HL-60/S4 treated with retinoic acid at 250 ng/mL for 4 days and 3 days (cell line): ENCODE measurements around the gene PDPK1.

Source experiments
- in situ Hi-C: fragments of 300-500 bp; cut with MboI; formaldehyde crosslinking; loops from 2 replicates; pipeline ENCODE4 v1.7.0; 2022; ENCODE audit warnings: low sequenced_read_pairs

The PDPK1 gene

DNA sequence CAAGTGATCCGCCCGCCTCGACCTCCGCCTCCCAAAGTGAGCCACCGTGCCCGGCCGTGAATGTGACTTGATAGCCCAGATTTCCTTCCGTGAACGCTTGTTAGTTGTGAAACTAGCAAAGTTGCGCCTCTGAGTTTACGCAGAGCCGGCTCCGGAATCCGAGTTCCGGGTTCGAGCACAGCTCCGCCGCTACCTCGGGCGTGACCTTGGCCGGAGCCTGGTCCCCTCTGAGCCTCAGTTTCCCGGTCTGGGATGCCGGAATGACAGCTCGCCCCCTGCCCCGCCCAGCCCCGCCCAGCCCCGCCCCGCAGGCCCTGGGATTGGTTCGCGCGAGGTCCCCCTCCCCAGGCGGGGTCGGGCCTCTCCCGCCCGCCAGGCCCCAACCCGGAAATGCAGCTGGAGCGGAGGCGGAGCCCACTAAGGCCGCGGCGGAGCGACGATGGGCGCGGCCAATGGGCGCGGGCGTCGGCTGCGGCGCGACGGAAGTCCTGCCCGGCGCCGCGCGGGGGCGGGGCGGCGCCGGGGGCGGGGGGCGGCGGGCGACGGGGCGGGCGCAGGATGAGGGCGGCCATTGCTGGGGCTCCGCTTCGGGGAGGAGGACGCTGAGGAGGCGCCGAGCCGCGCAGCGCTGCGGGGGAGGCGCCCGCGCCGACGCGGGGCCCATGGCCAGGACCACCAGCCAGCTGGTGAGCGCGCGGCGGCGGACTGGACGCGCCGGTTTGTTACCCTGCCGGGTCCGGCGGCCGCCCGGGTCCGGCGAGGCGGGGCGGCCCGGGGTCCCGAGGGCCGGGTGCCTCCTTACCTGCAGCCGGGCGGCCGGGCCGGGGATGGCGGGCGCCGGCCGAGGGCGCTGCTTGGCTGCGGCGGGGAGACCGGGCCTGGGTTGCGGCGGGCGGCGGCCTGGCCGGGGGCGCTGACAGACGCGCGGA lies at the start of gene PDPK1:
Gene PDPK1, plus strand, starts transcription at position 571 of the 929 bp plus-strand sequence. Its CDS starts 92 bp downstream, at position 663.
- in situ Hi-C loops = no loop called here

GRCh38 chr16:2489581-2489980 lies 48.2 kb upstream of the PDPK1 start:
- in situ Hi-C loops = loop anchor here (10.0 to 25.0 kb wide), 2 partner anchors 65 to 477 kb away; partner anchors contain the start of genes CCNF, NPW and ZNF598

- in situ Hi-C loops = loop anchor here (25.0 kb wide), 1 partner anchor 478 kb away; the partner anchor contains the start of genes NPW and ZNF598
Measured at GRCh38 chr16:2490190-2491105, 47.4 kb upstream of the PDPK1 start.

- in situ Hi-C loops = loop anchor here (25.0 kb wide), 1 partner anchor 480 kb away; the partner anchor contains the start of genes NPW and ZNF598
Measured at GRCh38 chr16:2492292-2492691, 45.5 kb upstream of the PDPK1 start.

DNA sequence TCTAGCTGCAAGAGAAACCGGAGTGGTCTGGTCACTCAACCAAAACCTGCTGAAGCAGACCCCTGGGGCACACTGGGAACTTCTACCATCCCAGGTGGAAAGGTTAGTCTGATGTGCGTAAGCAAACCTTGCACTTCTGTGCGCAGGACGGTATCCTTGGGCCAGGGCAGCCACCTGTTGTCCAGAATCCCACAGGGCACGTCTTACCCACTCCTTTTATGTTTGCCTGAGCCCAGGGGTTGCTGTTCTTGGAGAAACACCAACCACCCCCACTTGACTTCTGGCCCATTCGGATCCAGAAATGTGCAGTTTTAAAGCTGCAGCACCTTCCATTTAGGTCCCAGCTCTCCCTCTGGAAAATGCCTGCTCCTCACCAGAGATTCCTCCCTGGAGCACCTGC lies 44.2 kb upstream of the PDPK1 start:
- in situ Hi-C loops = loop anchor here (25.0 kb wide), 1 partner anchor 481 kb away; the partner anchor contains the start of genes NPW and ZNF598

- in situ Hi-C loops = loop anchor here (25.0 kb wide), 1 partner anchor 482 kb away; the partner anchor contains the start of genes NPW and ZNF598
Measured at GRCh38 chr16:2494616-2495015, 43.2 kb upstream of the PDPK1 start.

- in situ Hi-C loops = loop anchor here (25.0 kb wide), 1 partner anchor 483 kb away; the partner anchor contains the start of genes NPW and ZNF598
Measured at GRCh38 chr16:2495041-2495440, 42.8 kb upstream of the PDPK1 start.

DNA sequence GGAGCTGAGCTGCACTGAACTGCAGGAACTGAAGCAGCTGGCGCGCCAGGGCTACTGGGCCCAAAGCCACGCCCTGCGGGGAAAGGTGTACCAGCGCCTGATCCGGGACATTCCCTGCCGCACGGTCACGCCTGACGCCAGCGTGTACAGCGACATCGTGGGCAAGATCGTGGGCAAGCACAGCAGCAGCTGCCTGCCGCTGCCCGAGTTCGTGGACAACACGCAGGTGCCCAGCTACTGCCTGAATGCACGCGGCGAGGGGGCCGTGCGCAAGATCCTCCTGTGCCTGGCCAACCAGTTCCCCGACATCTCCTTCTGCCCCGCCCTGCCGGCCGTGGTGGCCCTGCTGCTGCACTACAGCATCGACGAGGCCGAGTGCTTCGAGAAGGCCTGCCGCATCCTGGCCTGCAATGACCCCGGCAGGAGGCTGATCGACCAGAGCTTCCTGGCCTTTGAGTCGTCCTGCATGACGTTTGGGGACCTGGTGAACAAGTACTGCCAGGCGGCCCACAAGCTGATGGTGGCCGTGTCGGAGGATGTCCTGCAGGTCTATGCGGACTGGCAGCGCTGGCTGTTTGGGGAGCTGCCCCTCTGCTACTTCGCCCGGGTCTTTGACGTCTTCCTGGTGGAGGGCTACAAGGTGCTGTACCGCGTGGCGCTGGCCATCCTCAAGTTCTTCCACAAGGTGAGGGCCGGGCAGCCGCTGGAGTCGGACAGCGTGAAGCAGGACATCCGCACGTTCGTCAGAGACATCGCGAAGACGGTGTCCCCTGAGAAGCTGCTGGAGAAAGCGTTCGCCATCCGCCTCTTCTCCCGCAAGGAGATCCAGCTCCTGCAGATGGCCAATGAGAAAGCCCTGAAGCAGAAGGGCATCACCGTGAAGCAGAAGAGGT lies 41.4 kb upstream of the PDPK1 start:
- in situ Hi-C loops = loop anchor here (25.0 kb wide), 1 partner anchor 484 kb away; the partner anchor contains the start of genes NPW and ZNF598

DNA sequence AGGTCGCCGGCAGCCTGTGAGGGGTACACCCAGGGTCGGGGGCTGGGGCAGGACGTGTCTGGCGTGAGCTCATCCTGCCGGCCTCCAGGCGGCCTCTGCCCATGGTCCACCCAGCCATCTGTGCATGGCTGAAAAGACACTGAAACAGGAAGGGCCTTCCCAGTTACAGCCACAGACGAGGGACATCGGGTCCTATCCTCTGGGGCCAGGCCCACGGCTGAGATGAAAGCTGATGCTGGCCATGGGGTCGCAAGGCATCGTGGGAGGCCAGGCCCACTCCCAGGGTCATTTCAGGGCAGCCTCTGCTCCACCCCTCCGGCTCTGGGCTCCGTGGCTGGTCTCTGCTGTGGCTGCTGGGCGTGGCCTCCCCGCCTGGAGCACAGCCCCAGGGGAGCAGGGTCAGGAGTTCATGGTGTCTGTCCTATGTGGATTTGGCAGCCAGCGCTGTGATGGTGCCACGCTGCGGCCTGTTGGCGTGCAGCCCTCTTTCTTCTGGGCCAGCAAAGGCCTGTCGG lies 40.6 kb upstream of the PDPK1 start:
- in situ Hi-C loops = loop anchor here (25.0 kb wide), 1 partner anchor 485 kb away; the partner anchor contains the start of genes NPW and ZNF598

GRCh38 chr16:2497695-2498484 lies 39.9 kb upstream of the PDPK1 start:
- in situ Hi-C loops = loop anchor here (25.0 kb wide), 1 partner anchor 486 kb away; the partner anchor contains the start of genes NPW and ZNF598

GRCh38 chr16:2498531-2499253 lies 39.1 kb upstream of the PDPK1 start:
- in situ Hi-C loops = loop anchor here (25.0 kb wide), 1 partner anchor 486 kb away; the partner anchor contains the start of genes NPW and ZNF598

DNA sequence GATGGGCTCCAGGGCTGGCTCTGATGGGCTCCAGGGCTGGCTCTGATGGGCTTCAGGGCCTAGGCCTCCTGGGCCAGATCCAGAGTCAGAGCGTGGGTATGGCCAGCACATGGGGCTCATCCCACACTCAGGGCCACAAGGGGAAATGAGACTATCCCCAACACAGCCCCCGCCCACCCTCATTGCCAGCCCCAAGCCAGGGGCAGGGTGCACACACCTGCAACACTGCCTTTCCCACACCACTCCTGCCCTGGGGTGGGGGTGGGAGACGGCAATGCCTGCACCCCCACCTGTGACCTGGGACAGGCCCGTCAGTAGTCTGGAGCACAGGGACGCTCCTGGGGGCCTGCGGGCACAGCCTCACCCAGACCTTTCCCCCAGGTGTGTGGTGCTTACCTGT lies 38.4 kb upstream of the PDPK1 start:
- in situ Hi-C loops = loop anchor here (25.0 kb wide), 1 partner anchor 487 kb away; the partner anchor contains the start of genes NPW and ZNF598

- in situ Hi-C loops = loop anchor here (25.0 kb wide), 1 partner anchor 488 kb away; the partner anchor contains the start of genes NPW and ZNF598
Measured at GRCh38 chr16:2499890-2500429, 37.9 kb upstream of the PDPK1 start.

- in situ Hi-C loops = no loop called here
Measured at GRCh38 chr16:2500430-2500917, 37.3 kb upstream of the PDPK1 start.

GRCh38 chr16:2500918-2501750 lies 36.7 kb upstream of the PDPK1 start:
- in situ Hi-C loops = no loop called here
